Activated CD4-positive, alpha-beta T cell treated with anti-CD3 and anti-CD28 coated beads for 24 hours (primary cell): ENCODE data around the gene FGGY.
"Not testable (repeated sequence)": the region's sequence is repeated elsewhere in the genome, so short reads cannot be mapped to it uniquely, and the experiment has no call there.

ENCODE experiments used
- DNase-seq, 2 donors: peaks; one replicate each; pipeline ENCODE4 v3.0.0-alpha.2; 2020; ENCODE audit warnings: low read depth in 2 of 2

The FGGY gene

GRCh38 chr1:59699227-59699847 is 402.4 kb downstream of the FGGY start:
- peak in 1 of 2 donors; percentile 1 for DNase-seq

GRCh38 chr1:59701376-59701775 is 404.5 kb downstream of the FGGY start:
- no peak for DNase-seq

- DNase-seq = no peak
Measured at GRCh38 chr1:59703226-59703917, 406.5 kb downstream of the FGGY start.

- no peak for DNase-seq
Measured at GRCh38 chr1:59703918-59704378, 407.1 kb downstream of the FGGY start.

GRCh38 chr1:59704716-59705115 is 407.8 kb downstream of the FGGY start:
- no peak for DNase-seq

GRCh38 chr1:59705466-59706302 is 408.8 kb downstream of the FGGY start:
- no peak for DNase-seq

- no peak for DNase-seq
Measured at GRCh38 chr1:59706303-59706599, 409.4 kb downstream of the FGGY start.

- DNase-seq = no peak
Measured at GRCh38 chr1:59707178-59707791, 410.4 kb downstream of the FGGY start.

- DNase-seq = no peak
Measured at GRCh38 chr1:59709333-59709732, 412.4 kb downstream of the FGGY start.

GRCh38 chr1:59710920-59711319 is 414.0 kb downstream of the FGGY start:
- not testable (repeated sequence) for DNase-seq

- DNase-seq = no peak
Measured at GRCh38 chr1:59714219-59714618, 417.3 kb downstream of the FGGY start.

- DNase-seq = no peak
Measured at GRCh38 chr1:59714966-59715365, 418.1 kb downstream of the FGGY start.

GRCh38 chr1:59716832-59717231 is 419.9 kb downstream of the FGGY start:
- no peak for DNase-seq

- DNase-seq = no peak
Measured at GRCh38 chr1:59718064-59718988, 421.4 kb downstream of the FGGY start.

- DNase-seq = no peak
Measured at GRCh38 chr1:59718989-59719360, 422.1 kb downstream of the FGGY start.

GRCh38 chr1:59720326-59721115 is 423.6 kb downstream of the FGGY start:
- no peak for DNase-seq

GRCh38 chr1:59730302-59730701 is 433.4 kb downstream of the FGGY start:
- no peak for DNase-seq

GRCh38 chr1:59730759-59731478 is 434.0 kb downstream of the FGGY start:
- DNase-seq = no peak

GRCh38 chr1:59731591-59731990 is 434.7 kb downstream of the FGGY start:
- DNase-seq = no peak
